Activated CD4-positive, alpha-beta T cell treated with anti-CD3 and anti-CD28 coated beads, Interleukin-2, amount 50 U/mL, for 48 hours (primary cell): ENCODE results near the gene ABLIM2.
"Not testable (repeated sequence)": the region's sequence is repeated elsewhere in the genome, so short reads cannot be mapped to it uniquely, and the experiment has no call there.

Experiments used
- DNase-seq, 2 experiments: peaks; one replicate each; pipeline ENCODE4 v3.0.0-alpha.2; 2020

The ABLIM2 gene

GRCh38 chr4:7918187-7918586 is 240.4 kb downstream of the ABLIM2 start:
- not testable (repeated sequence) for DNase-seq

- no peak for DNase-seq
Measured at GRCh38 chr4:7917669-7918068, 240.9 kb downstream of the ABLIM2 start.

GRCh38 chr4:7915875-7916242 is 242.8 kb downstream of the ABLIM2 start:
- no peak for DNase-seq
